Activated T-cell treated with anti-CD3 and anti-CD28 coated beads, Interleukin-2, amount 50 U/mL, for 4 hours (primary cell): ENCODE results near the gene GOLGA3. TPM values are rescaled to one million over a fixed set of nuclear protein-coding genes. Genes with fewer than 3 reads are reported as not detected.

Experiments used
- ATAC-seq, 2 donors: fragments of 200-7000 bp; cut with Tn5 transposase; one replicate each; pipeline ENCODE4 v1.10.0; 2021
- DNase-seq: peaks from one replicate; pipeline ENCODE4 v3.0.0-alpha.2; 2020
- H3K27me3 Mint-ChIP-seq: one replicate; pipeline ENCODE4 v1.8.0; 2021; ENCODE audit warnings: low read depth, mixed read lengths
- H3K36me3 Mint-ChIP-seq: one replicate; pipeline ENCODE4 v1.8.0; 2022; ENCODE audit warnings: mixed read lengths; ENCODE audit not compliant: insufficient read depth
- H3K4me1 Mint-ChIP-seq: one replicate; pipeline ENCODE4 v1.8.0; 2021; ENCODE audit warnings: low read depth, mixed read lengths
- H3K4me3 Mint-ChIP-seq: one replicate; pipeline ENCODE4 v1.8.0; 2021; ENCODE audit warnings: mild to moderate bottlenecking, moderate library complexity, mixed read lengths
- H3K9me3 Mint-ChIP-seq: one replicate; pipeline ENCODE4 v1.8.0; 2021; ENCODE audit warnings: mixed read lengths
- total RNA-seq, 3 donors: library from RNA; stranded (reverse); gene quantifications; one replicate each; pipeline ENCODE4 v1.2.1, GENCODE V29; 2021

Gene GOLGA3
- total RNA-seq, 3 donors from 2014 or later = 74.6 to 86.9 (median 75.9) TPM

- Mint-ChIP-seq H3K9me3 (no peaks in the 10 kb centered on the region), H3K27me3 (no peaks in the 10 kb centered on the region), H3K4me1 (no peaks in the 10 kb centered on the region), H3K4me3 (no peak overlapping the region), H3K36me3 (peaks cover 44% of the 10 kb centered on the region)
- DNase-seq (no peak), ATAC-seq (no peak)
Observed at GRCh38 chr12:132748319-132748718, 80.3 kb downstream of the GOLGA3 start.

- Mint-ChIP-seq H3K9me3 (no peaks in the 10 kb centered on the region), H3K27me3 (no peaks in the 10 kb centered on the region), H3K36me3 (peaks cover 45% of the 10 kb centered on the region), H3K4me1 (no peaks in the 10 kb centered on the region), H3K4me3 (no peak overlapping the region)
- no peak for DNase-seq
- ATAC-seq = no peak
Observed at GRCh38 chr12:132747896-132748295, 80.8 kb downstream of the GOLGA3 start.

GRCh38 chr12:132747395-132747794 is 81.3 kb downstream of the GOLGA3 start:
- H3K9me3 Mint-ChIP-seq = no peaks in the 10 kb centered on the region
- H3K4me3 Mint-ChIP-seq = no peak overlapping the region
- H3K27me3 Mint-ChIP-seq = no peaks in the 10 kb centered on the region
- ATAC-seq (no peak), DNase-seq (no peak)
- peaks cover 5% of the 10 kb centered on the region for H3K4me1 Mint-ChIP-seq
- H3K36me3 Mint-ChIP-seq = peaks cover 50% of the 10 kb centered on the region

GRCh38 chr12:132746613-132747012 is 82.1 kb downstream of the GOLGA3 start:
- no peak for ATAC-seq
- Mint-ChIP-seq H3K4me1 (peaks cover 7% of the 10 kb centered on the region), H3K36me3 (peaks cover 58% of the 10 kb centered on the region), H3K9me3 (no peaks in the 10 kb centered on the region), H3K27me3 (no peaks in the 10 kb centered on the region), H3K4me3 (no peak overlapping the region)
- DNase-seq = no peak

GRCh38 chr12:132743831-132744230 is 84.8 kb downstream of the GOLGA3 start:
- no peaks in the 10 kb centered on the region for H3K9me3 Mint-ChIP-seq
- H3K4me3 Mint-ChIP-seq = no peak overlapping the region
- peaks cover 7% of the 10 kb centered on the region for H3K4me1 Mint-ChIP-seq
- ATAC-seq (no peak), DNase-seq (no peak)
- no peaks in the 10 kb centered on the region for H3K27me3 Mint-ChIP-seq
- H3K36me3 Mint-ChIP-seq = peaks cover 69% of the 10 kb centered on the region

- H3K27me3 Mint-ChIP-seq = no peaks in the 10 kb centered on the region
- ATAC-seq (no peak), DNase-seq (no peak)
- H3K9me3 Mint-ChIP-seq = no peaks in the 10 kb centered on the region
- H3K36me3 Mint-ChIP-seq = peaks cover 64% of the 10 kb centered on the region
- H3K4me1 Mint-ChIP-seq = peaks cover 7% of the 10 kb centered on the region
- no peak overlapping the region for H3K4me3 Mint-ChIP-seq
Observed at GRCh38 chr12:132741620-132742019, 87.0 kb downstream of the GOLGA3 start.

- Mint-ChIP-seq H3K4me3 (no peak overlapping the region), H3K27me3 (no peaks in the 10 kb centered on the region), H3K9me3 (no peaks in the 10 kb centered on the region), H3K4me1 (peaks cover 7% of the 10 kb centered on the region), H3K36me3 (peaks cover 61% of the 10 kb centered on the region)
- ATAC-seq (no peak), DNase-seq (no peak)
Observed at GRCh38 chr12:132740652-132741051, 88.0 kb downstream of the GOLGA3 start.

GRCh38 chr12:132740313-132740646 is 88.4 kb downstream of the GOLGA3 start:
- Mint-ChIP-seq H3K4me3 (no peak overlapping the region), H3K4me1 (peaks cover 7% of the 10 kb centered on the region), H3K36me3 (peaks cover 61% of the 10 kb centered on the region), H3K9me3 (no peaks in the 10 kb centered on the region), H3K27me3 (no peaks in the 10 kb centered on the region)
- DNase-seq (no peak), ATAC-seq (no peak)

- ATAC-seq (no peak), DNase-seq (no peak)
- no peaks in the 10 kb centered on the region for H3K9me3 Mint-ChIP-seq
- H3K4me3 Mint-ChIP-seq = no peak overlapping the region
- H3K4me1 Mint-ChIP-seq = peaks cover 7% of the 10 kb centered on the region
- no peaks in the 10 kb centered on the region for H3K27me3 Mint-ChIP-seq
- peaks cover 58% of the 10 kb centered on the region for H3K36me3 Mint-ChIP-seq
Observed at GRCh38 chr12:132739600-132740312, 88.9 kb downstream of the GOLGA3 start.

GRCh38 chr12:132736913-132737312 is 91.8 kb downstream of the GOLGA3 start:
- Mint-ChIP-seq H3K4me3 (no peak overlapping the region), H3K9me3 (no peaks in the 10 kb centered on the region), H3K27me3 (no peaks in the 10 kb centered on the region), H3K4me1 (peaks cover 2% of the 10 kb centered on the region), H3K36me3 (peaks cover 56% of the 10 kb centered on the region)
- ATAC-seq (no peak), DNase-seq (no peak)

GRCh38 chr12:132736378-132736777 is 92.3 kb downstream of the GOLGA3 start:
- Mint-ChIP-seq H3K4me1 (no peaks in the 10 kb centered on the region), H3K9me3 (no peaks in the 10 kb centered on the region), H3K4me3 (no peak overlapping the region), H3K36me3 (peaks cover 55% of the 10 kb centered on the region), H3K27me3 (no peaks in the 10 kb centered on the region)
- ATAC-seq = no peak
- DNase-seq = no peak

- H3K4me3 Mint-ChIP-seq = no peak overlapping the region
- peaks cover 59% of the 10 kb centered on the region for H3K36me3 Mint-ChIP-seq
- no peaks in the 10 kb centered on the region for H3K9me3 Mint-ChIP-seq
- DNase-seq (no peak), ATAC-seq (no peak)
- no peaks in the 10 kb centered on the region for H3K27me3 Mint-ChIP-seq
- no peaks in the 10 kb centered on the region for H3K4me1 Mint-ChIP-seq
Observed at GRCh38 chr12:132735496-132735895, 93.2 kb downstream of the GOLGA3 start.

GRCh38 chr12:132734206-132734605 is 94.5 kb downstream of the GOLGA3 start:
- Mint-ChIP-seq H3K27me3 (no peaks in the 10 kb centered on the region), H3K36me3 (peaks cover 60% of the 10 kb centered on the region), H3K9me3 (no peaks in the 10 kb centered on the region), H3K4me1 (peaks cover 2% of the 10 kb centered on the region), H3K4me3 (no peak overlapping the region)
- DNase-seq (no peak), ATAC-seq (no peak)

- H3K36me3 Mint-ChIP-seq = peaks cover 65% of the 10 kb centered on the region
- H3K4me1 Mint-ChIP-seq = peaks cover 4% of the 10 kb centered on the region
- no peak for ATAC-seq
- no peaks in the 10 kb centered on the region for H3K27me3 Mint-ChIP-seq
- no peaks in the 10 kb centered on the region for H3K9me3 Mint-ChIP-seq
- H3K4me3 Mint-ChIP-seq = no peak overlapping the region
- DNase-seq = no peak
Observed at GRCh38 chr12:132731574-132731973, 97.1 kb downstream of the GOLGA3 start.

GRCh38 chr12:132730353-132730752 is 98.3 kb downstream of the GOLGA3 start:
- Mint-ChIP-seq H3K4me3 (no peak overlapping the region), H3K4me1 (peaks cover 4% of the 10 kb centered on the region), H3K36me3 (peaks cover 69% of the 10 kb centered on the region), H3K9me3 (no peaks in the 10 kb centered on the region), H3K27me3 (no peaks in the 10 kb centered on the region)
- DNase-seq (no peak), ATAC-seq (no peak)
